HepG2 (cell line): ENCODE measurements around the gene CACNA1G. TPM values are rescaled to one million over a fixed set of nuclear protein-coding genes. Genes with fewer than 3 reads are reported as not detected.

Experiments
- ATAC-seq: fragments of 200-7000 bp; cut with Tn5 transposase; 3 replicates; pipeline ENCODE4 v1.9.1; 2020; ENCODE audit warnings: mild to moderate bottlenecking, moderate library complexity
- BruUV-seq: library from RNA; stranded (reverse); fragments of 400-500 nt; replicated peaks from 2 replicates; lab custom pipeline; 2021; lab: Mats Ljungman, UMichigan
- CTCF ChIA-PET: fragments of 300-600 bp; formaldehyde crosslinking; extraction: SDS; loops from one replicate; lab custom pipeline; 2021; ENCODE audit warnings: low total read pairs, inconsistent platforms, low intra/inter-chr PET ratio; lab: Yijun Ruan, JAX
- POLR2A ChIA-PET: fragments of 350-600 bp; sonication (Branson Sonifier 250); formaldehyde crosslinking; loops from one replicate; lab custom pipeline; 2020; ENCODE audit warnings: antibody characterized with exemption, inconsistent platforms; lab: Yijun Ruan, JAX
- DNase-seq: peaks from one replicate; pipeline ENCODE4 v3.0.0-alpha.2; 2015; ENCODE audit warnings: low spot score
- FAIRE-seq: peaks from 3 replicates; lab custom pipeline; 2011; peaks lifted over from hg19 to GRCh38; lab: Jason Lieb, UNC
- H2AFZ ChIP-seq: one replicate; pipeline ENCODE4 v1.6.1; 2011; ENCODE audit warnings: low read length, inconsistent platforms
- H3K27ac ChIP-seq: fragments of 300-600 bp; 3 replicates; pipeline ENCODE4 v1.8.0; 2011; ENCODE audit warnings: mixed run types, mild to moderate bottlenecking, mixed read lengths, low read length, inconsistent platforms; ENCODE audit not compliant: insufficient read depth; ENCODE audit errors: extremely low read length
- H3K27me3 ChIP-seq, 2 experiments: fragments of 200-600 bp in 1 of 2; 2 replicates in 1 of 2; 3 replicates in 1 of 2; pipeline versions ENCODE4 v1.6.0 to v1.8.0; 2011; ENCODE audit warnings: low read length in 2 of 2, mild to moderate bottlenecking in 2 of 2, moderate library complexity in 2 of 2, inconsistent platforms in 1 of 2; ENCODE audit not compliant: insufficient read depth in 2 of 2, control insufficient read depth in 1 of 2
- H3K36me3 ChIP-seq, 2 experiments: fragments of 200-600 bp in 1 of 2; replicated peaks in 1 of 2; 2 replicates in 1 of 2; 3 replicates in 1 of 2; pipeline versions ENCODE4 v1.5.1 to v1.8.0; 2011; ENCODE audit warnings: low read length in 2 of 2, inconsistent platforms in 1 of 2; ENCODE audit not compliant: insufficient read depth in 2 of 2, control insufficient read depth in 1 of 2
- H3K4me1 ChIP-seq: 2 replicates; pipeline ENCODE4 v1.5.1; 2012; ENCODE audit warnings: low read length, inconsistent platforms; ENCODE audit not compliant: insufficient read depth
- H3K4me2 ChIP-seq: 2 replicates; pipeline ENCODE4 v1.6.0; 2011; ENCODE audit warnings: low read depth, low read length, inconsistent platforms
- H3K4me3 ChIP-seq, 3 experiments: fragments of 200-600 bp in 1 of 3; sonication (generic), shearing (Covaris generic) in 1 of 3; replicated peaks in 1 of 3; 2 replicates each; pipeline ENCODE4 v1.5.1; 2011 to 2016; ENCODE audit warnings: low read length in 3 of 3, inconsistent platforms in 2 of 3, low read depth in 2 of 3, mild to moderate bottlenecking in 2 of 3, control low read depth in 1 of 3, mixed read lengths in 1 of 3; ENCODE audit not compliant: insufficient read depth in 1 of 3
- H3K79me2 ChIP-seq: one replicate; pipeline ENCODE4 v1.6.1; 2011; ENCODE audit warnings: low read length, inconsistent platforms; ENCODE audit not compliant: insufficient read depth
- H3K9ac ChIP-seq: 2 replicates; pipeline ENCODE4 v1.6.0; 2011; ENCODE audit warnings: mild to moderate bottlenecking, low read depth, low read length, inconsistent platforms; ENCODE audit not compliant: insufficient read depth
- H3K9me3 ChIP-seq: 2 replicates; pipeline ENCODE4 v1.5.1; 2012; ENCODE audit warnings: mild to moderate bottlenecking, low read length
- H4K20me1 ChIP-seq: 2 replicates; pipeline ENCODE4 v1.6.0; 2011; ENCODE audit warnings: inconsistent platforms, mild to moderate bottlenecking, low read length, moderate library complexity; ENCODE audit not compliant: insufficient read depth
- EEA1 ChIP-seq: sonication (generic); formaldehyde crosslinking; IDR thresholded peaks from 2 replicates; pipeline ENCODE4 v1.5.1; 2020; ENCODE audit warnings: mild to moderate bottlenecking, missing genetic modification reagents, borderline replicate concordance
- FOXA1 ChIP-seq, 2 experiments: fragments of 450-650 bp in 1 of 2; sonication (generic) in 1 of 2; formaldehyde crosslinking in 1 of 2; IDR thresholded peaks; 2 replicates each; pipeline versions ENCODE4 v1.4.0 to v1.6.1; 2016 to 2020; ENCODE audit warnings: missing genetic modification reagents in 1 of 2
- GTF3A ChIP-seq: sonication (generic); formaldehyde crosslinking; conservative IDR thresholded peaks from 2 replicates; pipeline ENCODE4 v1.4.0; 2020; ENCODE audit warnings: mild to moderate bottlenecking, missing genetic modification reagents
- HDAC1 ChIP-seq: sonication (generic); formaldehyde crosslinking; IDR thresholded peaks from 2 replicates; pipeline ENCODE4 v1.5.1; 2020; ENCODE audit warnings: mild to moderate bottlenecking, missing genetic modification reagents
- KDM4B ChIP-seq: sonication (generic); formaldehyde crosslinking; IDR thresholded peaks from 2 replicates; pipeline ENCODE4 v1.4.0; 2020; ENCODE audit warnings: missing genetic modification reagents
- MXI1 ChIP-seq: IDR thresholded peaks from 3 replicates; pipeline ENCODE4 v1.6.1; 2012; ENCODE audit warnings: low read depth, low read length, inconsistent platforms, borderline replicate concordance
- NFKBIZ ChIP-seq: IDR thresholded peaks from 2 replicates; pipeline ENCODE4 v1.6.1; 2018; ENCODE audit warnings: missing genetic modification reagents, missing compliant biosample characterization
- TBX2 ChIP-seq: sonication (generic); formaldehyde crosslinking; IDR thresholded peaks from 2 replicates; pipeline ENCODE4 v1.5.0; 2020; ENCODE audit warnings: missing genetic modification reagents, mild to moderate bottlenecking, borderline replicate concordance
- ZNF484 ChIP-seq: sonication (generic); formaldehyde crosslinking; IDR thresholded peaks from 2 replicates; pipeline ENCODE4 v1.5.1; 2020; ENCODE audit warnings: mild to moderate bottlenecking, low read depth, missing genetic modification reagents, borderline replicate concordance
- WGBS: methylation state at CpG from one replicate; pipeline ENCODE4 v1.1.6; 2017; ENCODE audit warnings: low lambda C conversion rate; 5-methylcytosine and 5-hydroxymethylcytosine counted together
- in situ Hi-C: cut with HindIII; loops from 2 replicates; pipeline ENCODE4 v1.10.0; 2017; ENCODE audit warnings: low pct_unique_long_range_greater_than_20kb; ENCODE audit not compliant: extremely low pct_ligation_motif_present
- intact Hi-C: fragments of 100-400 bp; cut with micrococcal nuclease; formaldehyde crosslinking; loops from one replicate; pipeline ENCODE4 v1.10.0; 2022; ENCODE audit not compliant: unreplicated experiment
- polyA plus RNA-seq, 8 experiments: library from polyadenylated mRNA; depleted of rRNA in 3 of 8; stranded (reverse) in 7 of 8; unstranded in 1 of 8; fragments of >200 nt; fragmentation: Illumina TruSeq in 4 of 8; extraction: Trizol in 4 of 8; gene quantifications; 2 replicates each; pipeline versions ENCODE4 v1.2.1 to v1.2.3, GENCODE V29; 2011 to 2016; ENCODE audit warnings: low read depth in 4 of 8, missing spikeins in 1 of 8, mixed read lengths in 1 of 8; ENCODE audit not compliant: insufficient read depth in 1 of 8
- total RNA-seq, 5 experiments: library from RNA; depleted of rRNA; stranded (reverse); fragments of >200 nt; fragmentation: Illumina TruSeq; extraction: Trizol; gene quantifications; 2 replicates each; pipeline ENCODE4 v1.2.3, GENCODE V29; 2016; ENCODE audit warnings: low read depth in 1 of 5
- TF ChIP-seq, protein P1 (sequence below): sonication (generic); formaldehyde crosslinking; IDR thresholded peaks from 2 replicates; pipeline ENCODE4 v1.8.1; 2022; ENCODE audit warnings: low read depth, mild to moderate bottlenecking, missing genetic modification reagents

The CACNA1G gene
- total and polyA plus RNA-seq, 2 of the 13 experiments (the other 11 are each of a cell fraction or from before 2014, with no cell fraction given), result 0.02 TPM; not detected in 1

DNA sequence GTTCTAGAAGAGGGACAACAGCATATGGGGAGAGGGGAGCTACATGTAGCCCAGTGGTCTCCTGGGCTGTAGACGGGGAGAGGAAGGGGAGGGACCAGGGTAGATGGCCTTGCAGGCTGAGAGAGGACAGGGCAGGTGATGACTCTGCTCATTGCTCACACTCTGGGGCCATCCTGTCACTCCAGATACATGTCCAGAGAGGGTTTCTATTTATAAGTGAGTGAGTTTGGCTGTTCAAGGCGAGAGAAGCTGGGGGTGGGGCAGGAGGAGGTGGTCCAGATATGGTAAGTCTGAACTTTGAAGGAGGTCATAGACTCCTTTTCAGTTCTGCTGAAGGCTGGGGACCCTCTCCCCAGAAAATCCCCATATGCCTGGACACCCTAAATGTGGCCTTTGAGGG, 22.2 kb downstream of the CACNA1G start (continued):
- TF ChIP-seq GTF3A (CRISPR knock-in tag), result no peak
- TF ChIP-seq KDM4B (CRISPR knock-in tag), result no peak
- TF ChIP-seq, protein P1, sequence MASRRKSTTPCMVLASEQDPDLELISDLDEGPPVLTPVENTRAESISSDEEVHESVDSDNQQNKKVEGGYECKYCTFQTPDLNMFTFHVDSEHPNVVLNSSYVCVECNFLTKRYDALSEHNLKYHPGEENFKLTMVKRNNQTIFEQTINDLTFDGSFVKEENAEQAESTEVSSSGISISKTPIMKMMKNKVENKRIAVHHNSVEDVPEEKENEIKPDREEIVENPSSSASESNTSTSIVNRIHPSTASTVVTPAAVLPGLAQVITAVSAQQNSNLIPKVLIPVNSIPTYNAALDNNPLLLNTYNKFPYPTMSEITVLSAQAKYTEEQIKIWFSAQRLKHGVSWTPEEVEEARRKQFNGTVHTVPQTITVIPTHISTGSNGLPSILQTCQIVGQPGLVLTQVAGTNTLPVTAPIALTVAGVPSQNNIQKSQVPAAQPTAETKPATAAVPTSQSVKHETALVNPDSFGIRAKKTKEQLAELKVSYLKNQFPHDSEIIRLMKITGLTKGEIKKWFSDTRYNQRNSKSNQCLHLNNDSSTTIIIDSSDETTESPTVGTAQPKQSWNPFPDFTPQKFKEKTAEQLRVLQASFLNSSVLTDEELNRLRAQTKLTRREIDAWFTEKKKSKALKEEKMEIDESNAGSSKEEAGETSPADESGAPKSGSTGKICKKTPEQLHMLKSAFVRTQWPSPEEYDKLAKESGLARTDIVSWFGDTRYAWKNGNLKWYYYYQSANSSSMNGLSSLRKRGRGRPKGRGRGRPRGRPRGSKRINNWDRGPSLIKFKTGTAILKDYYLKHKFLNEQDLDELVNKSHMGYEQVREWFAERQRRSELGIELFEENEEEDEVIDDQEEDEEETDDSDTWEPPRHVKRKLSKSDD (CRISPR knock-in tag), result no peak
- TF ChIP-seq, all 625 proteins: peak for 0

DNA sequence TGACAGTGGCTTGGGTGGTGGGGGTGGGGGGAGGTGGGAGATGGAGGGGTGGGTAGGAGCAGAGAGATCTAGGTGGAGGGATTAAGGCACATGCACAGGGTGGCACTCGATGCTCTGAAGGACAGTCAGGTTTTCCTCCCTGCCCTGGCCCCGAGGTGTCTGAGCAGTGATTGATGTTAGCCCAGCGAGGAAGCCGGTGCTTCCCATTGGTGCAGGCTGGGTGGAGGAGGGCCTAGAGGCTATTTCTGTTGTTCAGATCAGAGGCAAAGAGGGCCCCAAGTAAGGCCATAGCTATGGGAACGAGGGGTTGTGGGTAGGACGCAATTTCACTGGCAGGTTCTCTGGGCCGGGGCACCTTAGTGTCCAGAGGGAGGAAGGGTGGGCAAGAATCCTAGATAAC, 23.1 kb downstream of the CACNA1G start:
- DNase-seq (no peak), FAIRE-seq (no peak), ATAC-seq (no peak)
- intact Hi-C loops, result no loop called here
- Histone ChIP-seq H3K4me3 (no peak overlapping the region), H3K4me2 (no peak overlapping the region), H3K27me3 (peaks cover 35 to 96% of the 10 kb centered on the region in 2 experiments), H3K4me1 (peaks cover 4% of the 10 kb centered on the region), H2AFZ (no peak overlapping the region), H4K20me1 (no peaks in the 10 kb centered on the region), H3K9ac (no peak overlapping the region), H3K27ac (no peak overlapping the region), H3K36me3 (no peaks in the 10 kb centered on the region), H3K79me2 (no peaks in the 10 kb centered on the region), H3K9me3 (no peaks in the 10 kb centered on the region)
- ChIA-PET POLR2A (interaction anchor here (1.0 kb wide), 1 partner anchor 9 kb away, joined by 3 read pairs; no protein-coding TSS in a partner anchor), CTCF (no interaction called here)
- 50% methylated on average over 7 of the region's 7 CpGs for WGBS
- in situ Hi-C loops, result no loop called here
- TF ChIP-seq EEA1 (no peak), TBX2 (CRISPR knock-in tag) (no peak), HDAC1 (no peak), MXI1 (no peak), FOXA1 (IDR thresholded peaks at IDR 0.05) (no peak), FOXA1 (CRISPR knock-in tag; IDR thresholded peaks at IDR 0.05) (no peak), ZNF484 (CRISPR knock-in tag) (no peak), NFKBIZ (no peak)
- no TSS peak for BruUV-seq
